Lung (tissue), 12 donors: ENCODE data around the gene RNF166. TPM values are rescaled to one million over a fixed set of nuclear protein-coding genes. Genes with fewer than 3 reads are reported as not detected.

Experiments used
- ATAC-seq: fragments of 200-7000 bp; cut with Tn5 transposase; one replicate; pipeline ENCODE4 v1.9.1; 2020; ENCODE audit warnings: moderate number of reproducible peaks; ENCODE audit not compliant: insufficient read depth, low FRiP score
- DNase-seq, 3 donors: peaks; one replicate each; pipeline ENCODE4 v3.0.0-alpha.2; 2013 to 2017
- H3K27ac ChIP-seq, 2 donors: one replicate each; pipeline ENCODE4 v1.5.1; 2013; ENCODE audit warnings: mild to moderate bottlenecking in 2 of 2, moderate library complexity in 2 of 2, control low read depth in 1 of 2, inconsistent platforms in 1 of 2, low read depth in 1 of 2, low read length in 1 of 2
- H3K27me3 ChIP-seq, 3 donors: one replicate each; pipeline ENCODE4 v1.5.1; 2013; ENCODE audit warnings: low read length in 2 of 3; ENCODE audit not compliant: control insufficient read depth in 3 of 3, insufficient read depth in 3 of 3
- H3K36me3 ChIP-seq, 4 donors: one replicate each; pipeline ENCODE4 v1.5.1; 2013; ENCODE audit warnings: low read length in 4 of 4, mild to moderate bottlenecking in 1 of 4, moderate library complexity in 1 of 4; ENCODE audit not compliant: control insufficient read depth in 4 of 4, insufficient read depth in 4 of 4
- H3K4me1 ChIP-seq, 5 donors: one replicate each; pipeline ENCODE4 v1.5.1; 2013; ENCODE audit warnings: low read length in 5 of 5, mild to moderate bottlenecking in 2 of 5, moderate library complexity in 1 of 5; ENCODE audit not compliant: control insufficient read depth in 5 of 5, insufficient read depth in 5 of 5
- H3K4me3 ChIP-seq: one replicate; pipeline ENCODE4 v1.5.1; 2013; ENCODE audit warnings: mild to moderate bottlenecking, control low read depth, moderate library complexity
- H3K9ac ChIP-seq, 2 donors: one replicate each; pipeline ENCODE4 v1.5.1; 2013; ENCODE audit warnings: low read length in 2 of 2, control low read depth in 1 of 2; ENCODE audit not compliant: insufficient read depth in 1 of 2
- H3K9me3 ChIP-seq, 4 donors: one replicate each; pipeline ENCODE4 v1.5.1; 2013; ENCODE audit warnings: low read length in 3 of 4, mild to moderate bottlenecking in 1 of 4, moderate library complexity in 1 of 4; ENCODE audit not compliant: control insufficient read depth in 4 of 4, insufficient read depth in 3 of 4
- WGBS, 2 donors: extraction: QIAGEN DNeasy Blood & Tissue Kit; methylation state at CpG; one replicate each; pipeline ENCODE4 v1.1.7; 2013; 5-methylcytosine and 5-hydroxymethylcytosine counted together
- polyA plus RNA-seq, 2 donors: library from polyadenylated mRNA; stranded (reverse); fragments of 200-250 nt; gene quantifications; one replicate each; pipeline ENCODE4 v1.2.1, GENCODE V29; 2013
- total RNA-seq, 2 donors: library from RNA; depleted of rRNA in 1 of 2; stranded (reverse); fragments of >200 nt in 1 of 2; gene quantifications; one replicate each; pipeline ENCODE4 v1.2.1, GENCODE V29; 2014 to 2021
- TF ChIP-seq, protein P1 (sequence below): IDR thresholded peaks from 2 replicates; pipeline ENCODE4 v1.5.1; 2012; ENCODE audit warnings: mild to moderate bottlenecking; ENCODE audit errors: control extremely low read depth, extremely low read depth
- donor health status: control.
- donor health status: control.
- donor health status: Bipolar disorder and iron deficiency.
- donor health status: healthy.
- donor health status: DM: yes; HTN: yes; CAD: no.

RNF166 gene
- total and polyA plus RNA-seq, 4 donors: 15.2 to 51.6 (median 44.1) TPM

- ATAC-seq (no peak), DNase-seq (no peak)
- Histone ChIP-seq H3K9me3 (no peaks in the 10 kb centered on the region), H3K9ac (no peak overlapping the region), H3K36me3 (peaks cover 0 to 43% (median 2%) of the 10 kb centered on the region in 4 donors), H3K27me3 (no peaks in the 10 kb centered on the region), H3K27ac (no peak overlapping the region), H3K4me1 (peaks cover 0 to 13% (median 0%) of the 10 kb centered on the region in 5 donors), H3K4me3 (no peak overlapping the region)
- 92 to 94% methylated on average over 15 to 16 of the region's 17 CpGs for WGBS, 2 donors
- TF ChIP-seq, protein P1, sequence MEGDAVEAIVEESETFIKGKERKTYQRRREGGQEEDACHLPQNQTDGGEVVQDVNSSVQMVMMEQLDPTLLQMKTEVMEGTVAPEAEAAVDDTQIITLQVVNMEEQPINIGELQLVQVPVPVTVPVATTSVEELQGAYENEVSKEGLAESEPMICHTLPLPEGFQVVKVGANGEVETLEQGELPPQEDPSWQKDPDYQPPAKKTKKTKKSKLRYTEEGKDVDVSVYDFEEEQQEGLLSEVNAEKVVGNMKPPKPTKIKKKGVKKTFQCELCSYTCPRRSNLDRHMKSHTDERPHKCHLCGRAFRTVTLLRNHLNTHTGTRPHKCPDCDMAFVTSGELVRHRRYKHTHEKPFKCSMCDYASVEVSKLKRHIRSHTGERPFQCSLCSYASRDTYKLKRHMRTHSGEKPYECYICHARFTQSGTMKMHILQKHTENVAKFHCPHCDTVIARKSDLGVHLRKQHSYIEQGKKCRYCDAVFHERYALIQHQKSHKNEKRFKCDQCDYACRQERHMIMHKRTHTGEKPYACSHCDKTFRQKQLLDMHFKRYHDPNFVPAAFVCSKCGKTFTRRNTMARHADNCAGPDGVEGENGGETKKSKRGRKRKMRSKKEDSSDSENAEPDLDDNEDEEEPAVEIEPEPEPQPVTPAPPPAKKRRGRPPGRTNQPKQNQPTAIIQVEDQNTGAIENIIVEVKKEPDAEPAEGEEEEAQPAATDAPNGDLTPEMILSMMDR: no peak
Observed at GRCh38 chr16:88741368-88741767, 35.2 kb upstream of the RNF166 start.

DNA sequence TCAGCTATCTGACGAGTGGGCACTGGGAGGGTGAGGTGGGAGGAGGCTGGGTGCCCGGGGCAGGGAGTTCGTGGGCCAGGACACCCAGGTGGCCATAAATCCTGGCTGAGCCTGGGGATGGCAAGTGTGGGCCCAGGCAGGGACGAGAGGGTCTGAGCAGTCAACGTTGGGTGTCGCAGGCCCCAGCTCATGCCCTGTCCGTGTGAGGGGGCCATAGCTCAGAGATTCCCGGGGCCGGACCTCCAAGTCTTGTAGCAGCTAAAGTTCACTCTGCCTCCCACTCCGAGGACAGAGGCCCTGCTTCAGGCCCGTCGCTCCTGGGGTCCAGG is 34.5 kb upstream of the RNF166 start:
- DNase-seq (no peak), ATAC-seq (no peak)

GRCh38 chr16:88739977-88740726 is 33.9 kb upstream of the RNF166 start:
- TF ChIP-seq, protein P1: no peak
- ATAC-seq (no peak), DNase-seq (no peak)
- no peak overlapping the region for H3K4me3 ChIP-seq
- peaks cover 0 to 6% (median 0%) of the 10 kb centered on the region in 5 donors for H3K4me1 ChIP-seq
- H3K27me3 ChIP-seq: no peaks in the 10 kb centered on the region
- H3K9me3 ChIP-seq: no peaks in the 10 kb centered on the region
- no peak overlapping the region for H3K9ac ChIP-seq
- H3K36me3 ChIP-seq: peaks cover 0 to 54% (median 11%) of the 10 kb centered on the region in 4 donors
- WGBS, 2 donors: 94 to 97% methylated on average over 33 of the region's 33 CpGs
- no peak overlapping the region for H3K27ac ChIP-seq

More for the DNA sequence above, 34.5 kb upstream of the RNF166 start:
- Histone ChIP-seq H3K36me3 (peaks cover 0 to 48% (median 6%) of the 10 kb centered on the region in 4 donors), H3K9me3 (no peaks in the 10 kb centered on the region), H3K9ac (no peak overlapping the region), H3K4me3 (no peak overlapping the region), H3K27ac (no peak overlapping the region), H3K27me3 (no peaks in the 10 kb centered on the region), H3K4me1 (peaks cover 0 to 6% (median 0%) of the 10 kb centered on the region in 5 donors)
- WGBS, 2 donors: 93 to 96% methylated on average over 12 of the region's 12 CpGs
- TF ChIP-seq, protein P1: no peak
